SH-SY5Y (cell line): ENCODE data around the gene JAKMIP1.

Experiments
- GATA2 ChIP-seq: IDR thresholded peaks from 2 replicates; pipeline ENCODE4 v1.6.1; 2011; ENCODE audit warnings: mild to moderate bottlenecking, low read depth, low read length
- GATA3 ChIP-seq: IDR thresholded peaks from 2 replicates; pipeline ENCODE4 v1.6.1; 2011; ENCODE audit warnings: low read depth, mild to moderate bottlenecking, low read length, moderate library complexity

GRCh38 chr4:6012200-6012599 is 188.1 kb downstream of the JAKMIP1 start:
- no peak for TF ChIP-seq GATA2
- no peak for TF ChIP-seq GATA3
